DOHH2 (cell line): ENCODE data around the gene KRT84.
A peak's percentile ranks its signal among the peaks of the same experiment; 100 is the strongest.

Experiments
- H3F3A ChIP-seq: fragments of 200-600 bp; sonication (generic), shearing (Covaris generic); 2 replicates; pipeline ENCODE4 v1.6.0; 2016; ENCODE audit warnings: antibody characterized with exemption, mild to moderate bottlenecking; ENCODE audit not compliant: control insufficient read depth, insufficient read depth
- H3K27ac ChIP-seq: fragments of 200-600 bp; sonication (generic); 2 replicates; pipeline ENCODE4 v1.5.1; 2014; ENCODE audit warnings: low read depth, mild to moderate bottlenecking, low read length, moderate library complexity
- H3K27me3 ChIP-seq: fragments of 200-600 bp; sonication (generic); 2 replicates; pipeline ENCODE4 v1.6.1; 2014; ENCODE audit warnings: mild to moderate bottlenecking, low read length, mixed read lengths; ENCODE audit not compliant: control insufficient read depth
- H3K36me3 ChIP-seq: fragments of 200-600 bp; sonication (generic); 2 replicates; pipeline ENCODE4 v1.6.1; 2014; ENCODE audit warnings: mild to moderate bottlenecking, low read length, moderate library complexity, mixed read lengths; ENCODE audit not compliant: control insufficient read depth
- H3K4me1 ChIP-seq: fragments of 200-600 bp; sonication (generic); 2 replicates; pipeline ENCODE4 v1.6.1; 2014; ENCODE audit warnings: mild to moderate bottlenecking, low read length, mixed read lengths; ENCODE audit not compliant: control insufficient read depth
- H3K4me2 ChIP-seq: fragments of 200-600 bp; sonication (generic); 2 replicates; pipeline ENCODE4 v1.6.0; 2014; ENCODE audit warnings: mild to moderate bottlenecking, low read length, moderate library complexity
- H3K4me3 ChIP-seq: fragments of 200-600 bp; sonication (generic); 2 replicates; pipeline ENCODE4 v1.5.1; 2014; ENCODE audit warnings: mild to moderate bottlenecking, low read length, mixed read lengths
- H3K79me2 ChIP-seq: fragments of 200-600 bp; sonication (generic); 2 replicates; pipeline ENCODE4 v1.6.1; 2014; ENCODE audit warnings: mild to moderate bottlenecking, low read length, mixed read lengths; ENCODE audit not compliant: control insufficient read depth
- H3K9me2 ChIP-seq: fragments of 200-600 bp; sonication (generic); replicated peaks from 2 replicates; pipeline ENCODE4 v1.6.1; 2014; ENCODE audit warnings: mild to moderate bottlenecking, low read length, mixed read lengths; ENCODE audit not compliant: control insufficient read depth
- H3K9me3 ChIP-seq: fragments of 200-600 bp; sonication (generic); 2 replicates; pipeline ENCODE4 v1.6.1; 2014; ENCODE audit warnings: antibody characterized with exemption, low read length, mixed read lengths; ENCODE audit not compliant: control insufficient read depth, insufficient read depth
- H4K20me1 ChIP-seq: fragments of 200-600 bp; sonication (generic); 2 replicates; pipeline ENCODE4 v1.6.0; 2014; ENCODE audit warnings: low read depth, mild to moderate bottlenecking, antibody characterized with exemption, low read length, moderate library complexity; ENCODE audit not compliant: control insufficient read depth, insufficient read depth
- CTCF ChIP-seq: fragments of 200-600 bp; sonication (generic); IDR thresholded peaks from one replicate; pipeline ENCODE4 v1.5.1; 2014; ENCODE audit warnings: antibody characterized with exemption, mild to moderate bottlenecking, low read depth, low read length; ENCODE audit not compliant: poor library complexity, severe bottlenecking
- EZH2phosphoT487 ChIP-seq: fragments of 200-600 bp; sonication (generic); IDR thresholded peaks from 2 replicates; pipeline ENCODE4 v1.6.1; 2017; ENCODE audit warnings: borderline replicate concordance, mild to moderate bottlenecking, antibody characterized with exemption, low read length, moderate library complexity, mixed read lengths

Gene KRT84

GRCh38 chr12:52332381-52332780 is 53.1 kb downstream of the KRT84 start:
- Histone ChIP-seq H3K4me3 (no peak overlapping the region), H3K27me3 (peaks cover 17% of the 10 kb centered on the region; the same call in 1 of the 2 replicates), H3K79me2 (no peaks in the 10 kb centered on the region), H3K36me3 (no peaks in the 10 kb centered on the region), H4K20me1 (no peaks in the 10 kb centered on the region), H3F3A (no peaks in the 10 kb centered on the region), H3K9me3 (no peaks in the 10 kb centered on the region), H3K4me1 (no peaks in the 10 kb centered on the region), H3K9me2 (no peaks in the 10 kb centered on the region), H3K27ac (no peak overlapping the region), H3K4me2 (no peak overlapping the region)
- TF ChIP-seq EZH2phosphoT487 (no peak), CTCF (no peak)

GRCh38 chr12:52331833-52332232 is 53.6 kb downstream of the KRT84 start:
- Histone ChIP-seq H4K20me1 (no peaks in the 10 kb centered on the region), H3K4me3 (no peak overlapping the region), H3K9me3 (no peaks in the 10 kb centered on the region), H3K27me3 (peaks cover 17% of the 10 kb centered on the region; the same call in 1 of the 2 replicates), H3K27ac (no peak overlapping the region), H3K4me1 (no peaks in the 10 kb centered on the region), H3K36me3 (no peaks in the 10 kb centered on the region), H3K4me2 (no peak overlapping the region), H3K79me2 (no peaks in the 10 kb centered on the region), H3F3A (no peaks in the 10 kb centered on the region), H3K9me2 (no peaks in the 10 kb centered on the region)
- no peak for TF ChIP-seq EZH2phosphoT487

- H3F3A ChIP-seq, result no peaks in the 10 kb centered on the region
- H3K4me2 ChIP-seq, result no peak overlapping the region
- no peaks in the 10 kb centered on the region for H3K36me3 ChIP-seq
- no peak overlapping the region for H3K27ac ChIP-seq
- H3K27me3 ChIP-seq, result peaks cover 17% of the 10 kb centered on the region; the same call in 1 of the 2 replicates
- H3K9me3 ChIP-seq, result no peaks in the 10 kb centered on the region
- H3K4me1 ChIP-seq, result no peaks in the 10 kb centered on the region
- H3K79me2 ChIP-seq, result no peaks in the 10 kb centered on the region
- no peaks in the 10 kb centered on the region for H3K9me2 ChIP-seq
- no peak overlapping the region for H3K4me3 ChIP-seq
- no peaks in the 10 kb centered on the region for H4K20me1 ChIP-seq
- TF ChIP-seq EZH2phosphoT487 (no peak), CTCF (no peak)
These were observed 54.4 kb downstream of the KRT84 start for GRCh38 chr12:52331039-52331438.

- H3K9me3 ChIP-seq, result no peaks in the 10 kb centered on the region
- no peak overlapping the region for H3K27ac ChIP-seq
- H3F3A ChIP-seq, result no peaks in the 10 kb centered on the region
- no peaks in the 10 kb centered on the region for H3K4me1 ChIP-seq
- no peaks in the 10 kb centered on the region for H3K79me2 ChIP-seq
- H3K27me3 ChIP-seq, result peaks cover 25% of the 10 kb centered on the region; the same call in 1 of the 2 replicates
- H3K9me2 ChIP-seq, result no peaks in the 10 kb centered on the region
- no peak overlapping the region for H3K4me2 ChIP-seq
- no peaks in the 10 kb centered on the region for H3K36me3 ChIP-seq
- H3K4me3 ChIP-seq, result no peak overlapping the region
- H4K20me1 ChIP-seq, result no peaks in the 10 kb centered on the region
- no peak for TF ChIP-seq EZH2phosphoT487
- peak; percentile 8 for TF ChIP-seq CTCF
These were observed 57.5 kb downstream of the KRT84 start for GRCh38 chr12:52327830-52328500.
